RWPE1 (cell line): ENCODE data around the gene HEG1.

Experiments used
- CTCF ChIA-PET: fragments of 350-600 bp; sonication (Branson Sonifier 250); formaldehyde crosslinking; extraction: SDS; loops from one replicate; lab custom pipeline; 2021; lab: Yijun Ruan, JAX
- POLR2A ChIA-PET: fragments of 400-600 bp; formaldehyde crosslinking; extraction: SDS; loops from one replicate; lab custom pipeline; 2020; ENCODE audit warnings: antibody characterized with exemption; ENCODE audit not compliant: low non-redundant PET; lab: Yijun Ruan, JAX
- DNase-seq: peaks from one replicate; pipeline ENCODE4 v3.0.0; 2012; ENCODE audit warnings: low spot score
- H3K27ac ChIP-seq: fragments of 450-650 bp; 2 replicates; pipeline ENCODE4 v1.5.1; 2017
- CTCF ChIP-seq: fragments of 450-650 bp; conservative IDR thresholded peaks from 2 replicates; pipeline ENCODE4 v1.5.1; 2017; ENCODE audit warnings: low read depth, mild to moderate bottlenecking

HEG1 gene

GRCh38 chr3:124984754-124985153 lies 71.0 kb downstream of the HEG1 start:
- no peak for DNase-seq
- peak overlapping the region; percentile 54 for H3K27ac ChIP-seq
- ChIA-PET CTCF (no interaction called here), POLR2A (no interaction called here)
- TF ChIP-seq CTCF: no peak

- no peak for DNase-seq
- TF ChIP-seq CTCF: no peak
- ChIA-PET CTCF (interaction anchor here (0.6 kb wide), 1 partner anchor 327 kb away, joined by 7 read pairs; no protein-coding TSS in a partner anchor), POLR2A (no interaction called here)
- H3K27ac ChIP-seq: no peak overlapping the region
Measured at GRCh38 chr3:124982855-124983254, 72.9 kb downstream of the HEG1 start.

- no peak for TF ChIP-seq CTCF
- POLR2A ChIA-PET: no interaction called here
- no peak for DNase-seq
- CTCF ChIA-PET: no interaction called here
- no peak overlapping the region for H3K27ac ChIP-seq
Measured at GRCh38 chr3:124981472-124981871, 74.3 kb downstream of the HEG1 start.

GRCh38 chr3:124978627-124979026 lies 77.2 kb downstream of the HEG1 start:
- CTCF ChIA-PET: no interaction called here
- no peak for TF ChIP-seq CTCF
- POLR2A ChIA-PET: no interaction called here
- H3K27ac ChIP-seq: no peak overlapping the region
- no peak for DNase-seq

GRCh38 chr3:124976383-124976782 lies 79.4 kb downstream of the HEG1 start:
- no peak for TF ChIP-seq CTCF
- no peak overlapping the region for H3K27ac ChIP-seq
- ChIA-PET CTCF (no interaction called here), POLR2A (no interaction called here)
- no peak for DNase-seq

- no peak for TF ChIP-seq CTCF
- ChIA-PET CTCF (no interaction called here), POLR2A (no interaction called here)
- no peak for DNase-seq
- no peak overlapping the region for H3K27ac ChIP-seq
Measured at GRCh38 chr3:124974691-124975090, 81.1 kb downstream of the HEG1 start.

GRCh38 chr3:124973290-124973689 lies 82.5 kb downstream of the HEG1 start:
- H3K27ac ChIP-seq: no peak overlapping the region
- TF ChIP-seq CTCF: no peak
- ChIA-PET CTCF (interaction anchor here (0.6 kb wide), 1 partner anchor 585 kb away, joined by 3 read pairs; no protein-coding TSS in a partner anchor), POLR2A (no interaction called here)
- no peak for DNase-seq
